CD14-positive monocyte (primary cell): ENCODE results near the gene C12orf54. TPM values are rescaled to one million over a fixed set of nuclear protein-coding genes. Genes with fewer than 3 reads are reported as not detected.
"Not testable (repeated sequence)": the region's sequence is repeated elsewhere in the genome, so short reads cannot be mapped to it uniquely, and the experiment has no call there.

ENCODE experiments used
- DNase-seq, 3 donors: peaks; one replicate each; pipeline ENCODE4 v3.0.0-alpha.2; 2011 to 2022
- H2AFZ ChIP-seq: 2 replicates; pipeline ENCODE4 v1.6.0; 2012; ENCODE audit warnings: mild to moderate bottlenecking, low read depth, low read length, inconsistent platforms; ENCODE audit not compliant: insufficient read depth, poor library complexity, severe bottlenecking
- H3K27ac ChIP-seq, 2 donors: 1 replicate in 1 of 2; 2 replicates in 1 of 2; pipeline ENCODE4 v1.5.1; 2012 to 2013; ENCODE audit warnings: low read length in 2 of 2, control low read depth in 1 of 2, inconsistent platforms in 1 of 2, low read depth in 1 of 2, mild to moderate bottlenecking in 1 of 2
- H3K27me3 ChIP-seq, 2 donors: one replicate each; pipeline versions ENCODE4 v1.6.0 to v1.6.1; 2011 to 2013; ENCODE audit warnings: low read length in 2 of 2; ENCODE audit not compliant: control insufficient read depth in 2 of 2, insufficient read depth in 2 of 2
- H3K36me3 ChIP-seq, 2 donors: replicated peaks in 1 of 2; 1 replicate in 1 of 2; 2 replicates in 1 of 2; pipeline versions ENCODE4 v1.5.1 to v1.6.1; 2012 to 2013; ENCODE audit warnings: low read length in 2 of 2, control low read depth in 1 of 2, inconsistent platforms in 1 of 2, mild to moderate bottlenecking in 1 of 2; ENCODE audit not compliant: insufficient read depth in 2 of 2, control insufficient read depth in 1 of 2
- H3K4me1 ChIP-seq, 2 donors: 1 replicate in 1 of 2; 2 replicates in 1 of 2; pipeline versions ENCODE4 v1.5.1 to v1.6.1; 2012 to 2013; ENCODE audit warnings: low read length in 2 of 2, control low read depth in 1 of 2, inconsistent platforms in 1 of 2, mild to moderate bottlenecking in 1 of 2, moderate library complexity in 1 of 2; ENCODE audit not compliant: insufficient read depth in 2 of 2, control insufficient read depth in 1 of 2
- H3K4me2 ChIP-seq: replicated peaks from 2 replicates; pipeline ENCODE3; 2012; ENCODE audit warnings: low read length, moderate library complexity, mild to moderate bottlenecking; ENCODE audit not compliant: poor library complexity, severe bottlenecking; ENCODE audit errors: extremely low read depth
- H3K4me3 ChIP-seq, 3 experiments: fragments of 200-600 bp in 1 of 3; sonication (generic) in 1 of 3; replicated peaks in 1 of 3; 1 replicate in 2 of 3; 2 replicates in 1 of 3; pipeline ENCODE4 v1.5.1; 2011 to 2013; ENCODE audit warnings: low read length in 3 of 3, mild to moderate bottlenecking in 3 of 3, control low read depth in 2 of 3, low read depth in 2 of 3, inconsistent platforms in 1 of 3, moderate library complexity in 1 of 3
- H3K79me2 ChIP-seq: 2 replicates; pipeline ENCODE4 v1.6.0; 2012; ENCODE audit warnings: mild to moderate bottlenecking, control low read depth, inconsistent platforms, low read length, moderate library complexity; ENCODE audit not compliant: insufficient read depth
- H3K9ac ChIP-seq: 2 replicates; pipeline ENCODE4 v1.6.0; 2017; ENCODE audit warnings: low read length, mild to moderate bottlenecking; ENCODE audit not compliant: insufficient read depth, poor library complexity, severe bottlenecking
- H3K9me3 ChIP-seq, 2 donors: replicated peaks in 1 of 2; 1 replicate in 1 of 2; 2 replicates in 1 of 2; pipeline versions ENCODE4 v1.5.1 to v1.6.1; 2012 to 2013; ENCODE audit warnings: low read length in 2 of 2, control low read depth in 1 of 2; ENCODE audit not compliant: control insufficient read depth in 1 of 2, insufficient read depth in 1 of 2
- H4K20me1 ChIP-seq: 2 replicates; pipeline ENCODE4 v1.6.0; 2012; ENCODE audit warnings: mild to moderate bottlenecking, low read length, control low read depth, moderate library complexity; ENCODE audit not compliant: insufficient read depth
- H3K27ac Mint-ChIP-seq, 7 donors: one replicate each; pipeline ENCODE4 v1.8.0; 2020; ENCODE audit warnings: mild to moderate bottlenecking in 7 of 7, mixed read lengths in 7 of 7, moderate library complexity in 6 of 7, inconsistent platforms in 2 of 7
- H3K27me3 Mint-ChIP-seq, 3 donors: one replicate each; pipeline ENCODE4 v1.8.0; 2021 to 2022; ENCODE audit warnings: low read depth in 3 of 3, mild to moderate bottlenecking in 3 of 3, mixed read lengths in 3 of 3, moderate library complexity in 3 of 3, inconsistent platforms in 1 of 3
- H3K36me3 Mint-ChIP-seq, 2 donors: one replicate each; pipeline ENCODE4 v1.8.0; 2020; ENCODE audit warnings: mixed read lengths in 2 of 2, inconsistent platforms in 1 of 2, mild to moderate bottlenecking in 1 of 2
- H3K4me1 Mint-ChIP-seq: one replicate; pipeline ENCODE4 v1.8.0; 2020; ENCODE audit warnings: mild to moderate bottlenecking, mixed read lengths
- H3K4me3 Mint-ChIP-seq, 2 donors: one replicate each; pipeline ENCODE4 v1.8.0; 2020; ENCODE audit warnings: mild to moderate bottlenecking in 2 of 2, mixed read lengths in 2 of 2, moderate library complexity in 1 of 2
- H3K9me3 Mint-ChIP-seq, 7 donors: one replicate each; pipeline ENCODE4 v1.8.0; 2020 to 2022; ENCODE audit warnings: mixed read lengths in 7 of 7, mild to moderate bottlenecking in 6 of 7, moderate library complexity in 6 of 7, inconsistent platforms in 2 of 7
- whole genome bisulfite sequencing: methylation state at CpG from one replicate; pipeline ENCODE4 v1.1.5; 2013; ENCODE audit warnings: missing lambda C conversion rate; ENCODE audit not compliant: insufficient coverage; 5-methylcytosine and 5-hydroxymethylcytosine counted together
- intact Hi-C, 2 donors: fragments of 100-400 bp; cut with micrococcal nuclease; formaldehyde crosslinking; loops; one replicate each; pipeline versions ENCODE4 v1.15.0 to v1.15.1; 2023
- polyA plus RNA-seq, 3 donors: library from polyadenylated mRNA; depleted of rRNA in 1 of 3; unstranded in 2 of 3; stranded (reverse) in 1 of 3; fragments of 300-500 nt in 2 of 3; fragments of >200 nt in 1 of 3; fragmentation: Illumina TruSeq in 2 of 3; gene quantifications; 1 replicate in 2 of 3; 2 replicates in 1 of 3; pipeline ENCODE4 v1.2.3, GENCODE V29; 2012 to 2021
- TF ChIP-seq, protein P1 (sequence below): fragments of 200-600 bp; IDR thresholded peaks from one replicate; pipeline ENCODE4 v1.8.0; 2022; ENCODE audit warnings: antibody characterized with exemption, mild to moderate bottlenecking

Gene C12orf54
- polyA plus RNA-seq, 3 donors: not detected

DNA sequence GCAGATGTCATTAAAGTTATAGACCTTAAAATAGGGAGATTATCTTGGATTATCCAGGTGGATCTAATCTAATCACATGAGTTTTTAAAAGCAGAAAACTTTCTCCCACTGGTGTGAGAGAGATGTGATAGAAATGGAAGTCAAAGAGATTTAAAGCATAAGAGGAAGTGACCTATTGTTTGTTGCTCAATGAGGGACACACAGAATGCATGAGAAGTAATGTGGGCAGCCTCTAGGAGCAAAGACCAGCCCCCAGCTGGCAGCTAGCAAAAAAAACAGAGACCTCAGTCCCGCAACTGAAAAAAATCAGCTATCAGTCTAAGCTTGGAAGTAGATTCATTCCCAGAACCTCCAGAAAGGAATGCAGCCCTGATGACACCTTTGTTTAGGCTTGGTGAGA is 34.5 kb upstream of the C12orf54 start:
- no CpG with 5 or more reads among the region's 1 CpG for WGBS
- peaks cover 2 to 5% (median 2%) of the 10 kb centered on the region in 3 donors for H3K27me3 Mint-ChIP-seq
- H3K9ac ChIP-seq: no peak overlapping the region
- H3K9me3 ChIP-seq: peaks cover 3 to 4% of the 10 kb centered on the region in 2 donors
- peak in 2 of 3 donors; percentile 2 to 11 for DNase-seq
- H3K4me2 ChIP-seq: no peak overlapping the region
- intact Hi-C loops: no loop called here
- H3K4me3 Mint-ChIP-seq: no peak overlapping the region
- H2AFZ ChIP-seq: no peak overlapping the region
- no peaks in the 10 kb centered on the region for H3K27me3 ChIP-seq
- no peak overlapping the region for H3K27ac ChIP-seq
- no peaks in the 10 kb centered on the region for H4K20me1 ChIP-seq
- H3K36me3 ChIP-seq: no peaks in the 10 kb centered on the region
- H3K4me3 ChIP-seq: no peak overlapping the region
- peaks cover 0 to 16% (median 8%) of the 10 kb centered on the region in 7 donors for H3K9me3 Mint-ChIP-seq
- H3K36me3 Mint-ChIP-seq: no peaks in the 10 kb centered on the region
- no peaks in the 10 kb centered on the region for H3K79me2 ChIP-seq
- no peak overlapping the region for H3K27ac Mint-ChIP-seq
- TF ChIP-seq, protein P1, sequence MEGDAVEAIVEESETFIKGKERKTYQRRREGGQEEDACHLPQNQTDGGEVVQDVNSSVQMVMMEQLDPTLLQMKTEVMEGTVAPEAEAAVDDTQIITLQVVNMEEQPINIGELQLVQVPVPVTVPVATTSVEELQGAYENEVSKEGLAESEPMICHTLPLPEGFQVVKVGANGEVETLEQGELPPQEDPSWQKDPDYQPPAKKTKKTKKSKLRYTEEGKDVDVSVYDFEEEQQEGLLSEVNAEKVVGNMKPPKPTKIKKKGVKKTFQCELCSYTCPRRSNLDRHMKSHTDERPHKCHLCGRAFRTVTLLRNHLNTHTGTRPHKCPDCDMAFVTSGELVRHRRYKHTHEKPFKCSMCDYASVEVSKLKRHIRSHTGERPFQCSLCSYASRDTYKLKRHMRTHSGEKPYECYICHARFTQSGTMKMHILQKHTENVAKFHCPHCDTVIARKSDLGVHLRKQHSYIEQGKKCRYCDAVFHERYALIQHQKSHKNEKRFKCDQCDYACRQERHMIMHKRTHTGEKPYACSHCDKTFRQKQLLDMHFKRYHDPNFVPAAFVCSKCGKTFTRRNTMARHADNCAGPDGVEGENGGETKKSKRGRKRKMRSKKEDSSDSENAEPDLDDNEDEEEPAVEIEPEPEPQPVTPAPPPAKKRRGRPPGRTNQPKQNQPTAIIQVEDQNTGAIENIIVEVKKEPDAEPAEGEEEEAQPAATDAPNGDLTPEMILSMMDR: no peak
- H3K4me1 Mint-ChIP-seq: peaks cover 12% of the 10 kb centered on the region
- H3K4me1 ChIP-seq: peaks cover 0 to 7% of the 10 kb centered on the region in 2 donors

DNA sequence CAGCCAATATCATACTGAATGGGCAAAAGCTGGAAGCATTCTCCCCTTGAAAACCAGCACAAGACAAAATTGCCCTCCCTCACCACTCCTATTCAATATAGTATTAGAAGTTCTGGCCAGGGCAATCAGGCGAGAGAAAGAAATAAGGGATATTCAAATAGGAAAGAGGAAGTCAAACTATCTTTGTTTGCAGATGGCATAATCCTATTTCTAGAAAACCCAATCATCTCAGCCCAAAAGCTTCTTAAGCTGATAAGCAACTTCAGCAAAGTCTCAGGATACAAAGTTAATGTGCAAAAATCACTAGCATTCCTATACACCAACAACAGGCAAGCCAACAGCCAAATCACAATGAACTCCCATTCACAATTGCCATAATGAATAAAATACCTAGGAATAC is 30.9 kb upstream of the C12orf54 start:
- Histone ChIP-seq H3K4me3 (no peak overlapping the region), H3K36me3 (no peaks in the 10 kb centered on the region), H3K4me2 (no peak overlapping the region), H3K9me3 (peaks cover 3 to 4% of the 10 kb centered on the region in 2 donors), H4K20me1 (no peaks in the 10 kb centered on the region), H3K79me2 (no peaks in the 10 kb centered on the region), H3K4me1 (peaks cover 0 to under 1% of the 10 kb centered on the region in 2 donors), H2AFZ (no peak overlapping the region), H3K27ac (no peak overlapping the region), H3K9ac (no peak overlapping the region), H3K27me3 (no peaks in the 10 kb centered on the region)
- Mint-ChIP-seq H3K4me3 (no peak overlapping the region), H3K36me3 (no peaks in the 10 kb centered on the region), H3K4me1 (peaks cover 4% of the 10 kb centered on the region), H3K9me3 (peaks cover 3 to 16% (median 11%) of the 10 kb centered on the region in 7 donors), H3K27ac (no peak overlapping the region), H3K27me3 (peaks cover 0 to 3% (median 2%) of the 10 kb centered on the region in 3 donors)
- intact Hi-C loops: no loop called here
- TF ChIP-seq, protein P1: no peak
- no peak for DNase-seq
- no CpG with 5 or more reads among the region's 1 CpG for WGBS

DNA sequence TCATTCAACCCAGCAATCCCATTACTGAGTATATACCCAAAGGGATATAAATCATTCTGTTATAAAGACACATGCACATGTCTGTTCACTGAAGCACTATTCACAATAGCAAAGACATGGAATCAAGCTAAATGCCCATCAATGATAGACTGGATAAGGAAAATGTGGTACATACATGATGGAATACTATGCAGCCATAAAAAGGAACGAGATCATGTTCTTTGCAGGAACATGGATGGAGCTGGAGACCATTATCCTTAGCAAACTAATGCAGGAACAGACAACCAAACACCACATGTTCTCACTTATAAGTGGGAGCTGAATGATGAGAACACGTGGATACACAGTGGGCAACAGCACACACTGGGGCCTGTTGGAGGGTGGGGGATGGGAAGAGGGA is 29.3 kb upstream of the C12orf54 start:
- H3K36me3 Mint-ChIP-seq, H3K9me3 ChIP-seq, H3K27ac Mint-ChIP-seq, H3K4me1 ChIP-seq, H3K79me2 ChIP-seq, H3K4me3 ChIP-seq, H3K4me2 ChIP-seq, H4K20me1 ChIP-seq, H3K36me3 ChIP-seq, H3K27ac ChIP-seq, H3K4me3 Mint-ChIP-seq, H2AFZ ChIP-seq, H3K9ac ChIP-seq, H3K4me1 Mint-ChIP-seq, H3K27me3 ChIP-seq, intact Hi-C loops, DNase-seq, H3K27me3 Mint-ChIP-seq: not testable (repeated sequence)
- WGBS: no CpG with 5 or more reads among the region's 2 CpGs
- peaks cover 3 to 16% (median 8%) of the 10 kb centered on the region in 7 donors for H3K9me3 Mint-ChIP-seq
